BJ (cell line): Measurements from ENCODE around the gene LOXHD1. TPM values are rescaled to one million over a fixed set of nuclear protein-coding genes. Genes with fewer than 3 reads are reported as not detected.

Source experiments
- CTCF ChIA-PET: fragments of 350-600 bp; formaldehyde crosslinking; extraction: SDS; loops from one replicate; lab custom pipeline; 2021; ENCODE audit warnings: antibody characterized with exemption, inconsistent platforms; lab: Yijun Ruan, JAX
- POLR2A ChIA-PET: fragments of 300-600 bp; sonication (Branson Sonifier 250); formaldehyde crosslinking; extraction: SDS; loops from one replicate; lab custom pipeline; 2021; ENCODE audit warnings: antibody characterized with exemption; lab: Charles Lee
- DNase-seq: peaks from one replicate; pipeline ENCODE4 v3.0.0-alpha.2; 2011; ENCODE audit warnings: low read depth
- H3K27me3 ChIP-seq: 2 replicates; pipeline ENCODE4 v1.6.0; 2011; ENCODE audit warnings: low read length; ENCODE audit not compliant: control insufficient read depth, insufficient read depth
- H3K36me3 ChIP-seq: 2 replicates; pipeline ENCODE4 v1.5.1; 2011; ENCODE audit warnings: low read length; ENCODE audit not compliant: control insufficient read depth, insufficient read depth
- H3K4me3 ChIP-seq: 2 replicates; pipeline ENCODE4 v1.5.1; 2011; ENCODE audit warnings: low read depth, mild to moderate bottlenecking, control low read depth, low read length
- polyA plus RNA-seq: library from polyadenylated mRNA; depleted of rRNA; stranded (reverse); fragments of >200 nt; gene quantifications from 2 replicates; pipeline ENCODE4 v1.2.3, GENCODE V29; 2011
- TF ChIP-seq, protein P1 (sequence below): IDR thresholded peaks from 2 replicates; pipeline ENCODE4 v1.5.1; 2011; ENCODE audit warnings: low read depth, mild to moderate bottlenecking, control low read depth, inconsistent platforms, low read length, moderate library complexity; ENCODE audit not compliant: insufficient read depth

The LOXHD1 gene
- polyA plus RNA-seq, 1 experiment: not detected

DNA sequence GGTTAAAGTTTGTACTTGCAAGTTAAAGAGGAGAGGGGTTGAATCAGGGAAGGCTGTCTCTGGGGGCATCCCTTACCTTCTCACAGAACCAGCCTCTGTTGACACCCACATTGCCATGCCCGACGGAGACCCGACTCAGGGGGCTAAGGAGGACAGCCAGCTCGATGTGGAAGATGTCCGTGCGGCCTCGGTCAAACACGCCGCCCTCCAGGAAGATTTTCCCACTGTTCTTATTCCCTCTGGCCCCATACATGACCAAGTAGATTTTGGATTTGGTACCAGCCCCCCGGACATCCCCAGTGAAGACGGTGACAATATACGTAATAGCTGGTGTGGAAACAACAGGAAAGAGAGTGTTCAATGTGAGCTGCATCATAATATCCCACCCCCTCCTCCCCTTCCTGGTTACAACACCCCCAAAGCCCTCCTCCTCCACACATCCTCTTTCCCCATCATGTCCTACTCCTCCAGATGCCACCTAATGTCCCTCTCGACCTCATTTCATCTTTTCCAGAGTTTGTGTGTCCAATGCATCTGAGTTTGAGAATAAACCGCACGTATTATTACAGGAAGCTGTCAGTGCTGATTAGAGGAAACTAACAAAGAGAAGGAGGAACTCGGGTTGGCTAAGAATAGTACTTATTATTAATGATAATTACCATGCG, 55.7 kb downstream of the LOXHD1 start:
- CTCF ChIA-PET: no interaction called here
- POLR2A ChIA-PET: no interaction called here
- DNase-seq: no peak
- TF ChIP-seq, protein P1, sequence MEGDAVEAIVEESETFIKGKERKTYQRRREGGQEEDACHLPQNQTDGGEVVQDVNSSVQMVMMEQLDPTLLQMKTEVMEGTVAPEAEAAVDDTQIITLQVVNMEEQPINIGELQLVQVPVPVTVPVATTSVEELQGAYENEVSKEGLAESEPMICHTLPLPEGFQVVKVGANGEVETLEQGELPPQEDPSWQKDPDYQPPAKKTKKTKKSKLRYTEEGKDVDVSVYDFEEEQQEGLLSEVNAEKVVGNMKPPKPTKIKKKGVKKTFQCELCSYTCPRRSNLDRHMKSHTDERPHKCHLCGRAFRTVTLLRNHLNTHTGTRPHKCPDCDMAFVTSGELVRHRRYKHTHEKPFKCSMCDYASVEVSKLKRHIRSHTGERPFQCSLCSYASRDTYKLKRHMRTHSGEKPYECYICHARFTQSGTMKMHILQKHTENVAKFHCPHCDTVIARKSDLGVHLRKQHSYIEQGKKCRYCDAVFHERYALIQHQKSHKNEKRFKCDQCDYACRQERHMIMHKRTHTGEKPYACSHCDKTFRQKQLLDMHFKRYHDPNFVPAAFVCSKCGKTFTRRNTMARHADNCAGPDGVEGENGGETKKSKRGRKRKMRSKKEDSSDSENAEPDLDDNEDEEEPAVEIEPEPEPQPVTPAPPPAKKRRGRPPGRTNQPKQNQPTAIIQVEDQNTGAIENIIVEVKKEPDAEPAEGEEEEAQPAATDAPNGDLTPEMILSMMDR: no peak
- H3K27me3 ChIP-seq: no peaks in the 10 kb centered on the region
- no peak overlapping the region for H3K4me3 ChIP-seq
- H3K36me3 ChIP-seq: no peaks in the 10 kb centered on the region

DNA sequence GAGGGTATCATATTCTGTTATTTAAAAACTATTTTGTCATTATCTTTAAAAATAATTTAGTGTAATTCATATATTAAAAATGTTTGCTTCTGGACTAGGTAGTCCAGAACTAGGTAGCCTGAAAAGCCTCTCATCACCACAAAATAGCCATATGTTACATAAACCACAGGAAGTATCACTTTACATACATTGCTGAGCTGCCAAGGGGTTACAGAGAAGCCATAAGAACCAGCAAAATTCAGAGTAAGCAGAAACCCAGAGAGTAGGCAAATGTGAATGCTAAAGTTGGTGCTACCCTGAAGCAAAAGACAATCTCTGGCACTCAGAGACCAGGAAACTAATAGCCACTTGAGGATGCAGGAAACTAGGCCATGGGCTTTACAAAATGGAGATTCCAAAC, 60.9 kb downstream of the LOXHD1 start:
- ChIA-PET CTCF (no interaction called here), POLR2A (no interaction called here)
- TF ChIP-seq, protein P1: no peak
- H3K4me3 ChIP-seq: no peak overlapping the region
- DNase-seq: no peak
- no peaks in the 10 kb centered on the region for H3K27me3 ChIP-seq
- no peaks in the 10 kb centered on the region for H3K36me3 ChIP-seq

DNA sequence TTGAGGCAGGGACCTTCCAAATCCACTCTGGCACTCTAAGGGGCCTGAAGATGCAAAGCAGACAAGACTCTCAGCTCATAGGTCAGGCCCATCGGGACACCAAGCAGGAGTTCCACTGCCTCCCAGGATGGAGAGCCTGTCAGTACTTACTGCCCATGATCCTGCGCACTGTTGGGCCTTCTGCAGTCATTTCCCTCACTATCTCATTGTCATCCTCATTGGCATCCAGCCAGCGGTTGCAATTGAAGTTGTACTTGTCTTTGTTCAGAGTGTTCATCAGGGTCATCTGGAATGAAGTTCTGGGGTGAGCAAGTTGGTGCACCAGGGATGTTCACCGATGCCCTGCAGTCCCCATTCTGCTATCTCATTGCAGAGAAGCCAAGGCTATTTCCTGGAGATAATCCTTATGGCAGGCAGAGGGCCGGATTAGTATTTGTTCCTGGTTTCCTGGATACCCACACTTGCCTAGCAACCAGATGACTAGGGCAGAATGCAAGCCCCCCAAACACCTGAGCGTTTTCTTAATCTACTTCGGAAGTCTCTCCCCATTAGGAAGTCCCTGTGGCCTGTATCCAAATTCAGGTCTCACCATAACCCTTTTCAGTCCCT, 65.1 kb downstream of the LOXHD1 start:
- Histone ChIP-seq H3K36me3 (no peaks in the 10 kb centered on the region), H3K27me3 (no peaks in the 10 kb centered on the region; the same call in 1 of the 2 replicates), H3K4me3 (no peak overlapping the region)
- TF ChIP-seq, protein P1: no peak
- CTCF ChIA-PET: no interaction called here
- no peak for DNase-seq
- POLR2A ChIA-PET: no interaction called here

DNA sequence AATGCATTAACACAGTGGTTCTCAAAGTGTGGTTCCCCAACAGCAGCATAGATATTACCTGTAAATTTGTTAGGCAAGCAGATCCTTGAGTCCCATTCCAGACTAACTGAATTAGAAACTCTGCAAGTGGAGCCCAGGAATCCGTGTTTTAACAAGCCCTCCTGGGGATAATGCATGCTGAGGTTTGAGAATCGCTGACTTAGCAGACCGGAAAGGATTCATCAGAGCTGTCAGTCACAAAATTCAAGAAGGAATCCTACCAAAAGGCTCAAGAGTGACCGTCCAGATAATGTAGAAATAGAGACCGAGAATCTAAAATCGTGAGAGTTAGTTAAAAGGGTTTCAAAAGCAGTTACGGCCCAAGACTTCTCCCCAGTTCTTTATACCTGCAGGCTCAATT, 66.9 kb downstream of the LOXHD1 start:
- CTCF ChIA-PET: no interaction called here
- POLR2A ChIA-PET: no interaction called here

DNA sequence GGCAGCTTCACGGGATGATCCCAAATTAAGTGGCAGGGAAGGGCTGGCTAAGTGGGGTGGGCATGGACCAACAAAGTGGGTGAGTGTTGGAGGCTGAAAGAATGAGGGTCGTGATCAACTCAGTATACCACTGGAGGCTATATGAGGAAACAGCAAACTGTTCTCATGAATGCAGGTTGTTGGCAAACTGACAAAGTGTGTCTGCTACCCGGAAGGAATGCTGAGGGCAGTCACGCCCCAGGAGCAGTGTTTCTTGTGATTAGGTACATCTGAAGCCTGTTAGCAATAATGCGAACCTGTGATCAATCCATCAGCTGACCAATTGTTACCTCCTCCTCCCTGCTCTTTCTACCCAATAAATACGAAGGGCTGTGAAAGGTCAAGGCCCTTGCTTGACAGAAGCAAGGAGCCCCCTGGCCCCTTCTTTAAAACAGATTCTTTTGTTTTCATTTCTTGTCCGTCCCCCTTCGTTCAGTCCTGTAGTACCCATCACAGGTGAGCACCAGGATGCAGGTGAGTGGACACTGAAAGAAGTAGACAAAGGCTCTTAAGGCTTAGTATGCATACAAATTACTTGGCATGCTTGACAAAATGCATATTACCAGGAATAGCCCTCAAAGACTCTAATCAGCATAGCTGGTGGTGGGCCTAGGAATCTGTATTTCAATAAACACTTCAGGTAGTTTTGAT, 67.9 kb downstream of the LOXHD1 start:
- Histone ChIP-seq H3K27me3 (no peaks in the 10 kb centered on the region; the same call in 1 of the 2 replicates), H3K4me3 (no peak overlapping the region), H3K36me3 (no peaks in the 10 kb centered on the region)
- CTCF ChIA-PET: no interaction called here
- no peak for DNase-seq
- TF ChIP-seq, protein P1: no peak
- POLR2A ChIA-PET: no interaction called here

More for the DNA sequence above, 66.9 kb downstream of the LOXHD1 start:
- TF ChIP-seq, protein P1: no peak
- Histone ChIP-seq H3K27me3 (no peaks in the 10 kb centered on the region; the same call in 1 of the 2 replicates), H3K36me3 (no peaks in the 10 kb centered on the region), H3K4me3 (no peak overlapping the region)
- no peak for DNase-seq
